ENCODE results near the gene NGEF. TPM values are rescaled to one million over a fixed set of nuclear protein-coding genes. Genes with fewer than 3 reads are reported as not detected.

NGEF gene
- total and polyA plus RNA-seq, 10 of the 15 experiments (the other 5 are each of a cell fraction or from before 2014, with no cell fraction given), result 0.12 TPM; not detected in 9

GRCh38 chr2:232860593-232861241 is 152.3 kb downstream of the NGEF start:
- no peak for ATAC-seq
- Histone ChIP-seq H3K9me3 (replicated peaks; ENCODE audit: control insufficient read depth, insufficient read depth, low read length) (no peaks in the 10 kb centered on the region), H3K79me2 (ENCODE audit: control insufficient read depth, insufficient read depth, low read length) (no peaks in the 10 kb centered on the region), H3K4me3 (no peak overlapping the region), H2AFZ (ENCODE audit: control insufficient read depth, low read depth, low read length) (no peak overlapping the region), H3K9ac (ENCODE audit: control insufficient read depth, insufficient read depth, low read length) (no peak overlapping the region), H3K4me1 (ENCODE audit: control insufficient read depth, insufficient read depth, low read length) (no peaks in the 10 kb centered on the region), H3K27ac (ENCODE audit: control insufficient read depth, insufficient read depth) (no peak overlapping the region), H3K36me3 (ENCODE audit: control insufficient read depth in 2 of 2, insufficient read depth in 2 of 2, low read length in 1 of 2) (peaks cover 6 to 17% of the 10 kb centered on the region in 2 experiments; a peak in 3 of 4 replicates), H3K27me3 (replicated peaks in 1 of 2; ENCODE audit: control insufficient read depth in 2 of 2, insufficient read depth in 2 of 2, low read length in 1 of 2) (no peaks in the 10 kb centered on the region), H4K20me1 (ENCODE audit: control insufficient read depth, insufficient read depth) (no peaks in the 10 kb centered on the region), H3K4me2 (ENCODE audit: control insufficient read depth, insufficient read depth) (no peak overlapping the region)
- 97% methylated on average over 9 of the region's 9 CpGs for WGBS (ENCODE audit: insufficient coverage, insufficient replicate concordance, low lambda C conversion rate, missing lambda C conversion rate)
- ChIA-PET RAD21 (ENCODE audit: unreplicated experiment) (no interaction called here), POLR2A (no interaction called here), SMC1A (ENCODE audit: uncharacterized antibody, unreplicated experiment) (interaction anchor here (0.7 to 2.0 kb wide), 3 partner anchors 27 to 193 kb away, joined by 3 to 4 read pairs (median 4); no protein-coding TSS in a partner anchor), CTCF (interaction anchor here (0.6 to 2.9 kb wide), 4 partner anchors 146 to 391 kb away, joined by 3 to 7 read pairs (median 4); partner anchors contain the start of gene ATG16L1)
- in situ Hi-C loops (cut with MboI) (no loop called here), intact Hi-C loops (cut with micrococcal nuclease; ENCODE audit: unreplicated experiment) (no loop called here)
- FAIRE-seq, result no peak
- no TSS peak for BruUV-seq (replicated peaks)
- no peak for DNase-seq (ENCODE audit: low read depth, low spot score)
- TF ChIP-seq HDAC2 (IDR thresholded peaks at IDR 0.05) (no peak), REST (IDR thresholded peaks at IDR 0.05; ENCODE audit: low read depth, low read length) (no peak), MEF2A (IDR thresholded peaks at IDR 0.05; ENCODE audit: insufficient read depth, low read depth, low read length) (no peak), RB1 (IDR thresholded peaks at IDR 0.05; ENCODE audit: borderline replicate concordance) (no peak), STAT1 (conservative IDR thresholded peaks at IDR 0.05) (no peak), IRF3 (IDR thresholded peaks at IDR 0.05) (no peak), PML (IDR thresholded peaks at IDR 0.05; ENCODE audit: low read length) (no peak), JUND (IDR thresholded peaks at IDR 0.05; ENCODE audit: low read depth, low read length) (no peak), HCFC1 (IDR thresholded peaks at IDR 0.05; ENCODE audit: low read length) (no peak), SREBF2 (IDR thresholded peaks at IDR 0.05; ENCODE audit: low read length) (no peak), NFYA (IDR thresholded peaks at IDR 0.05; ENCODE audit: borderline replicate concordance, low read depth, low read length) (no peak), NFYB (IDR thresholded peaks at IDR 0.05; ENCODE audit: insufficient read depth, low read depth, low read length) (no peak), CHD1 (IDR thresholded peaks at IDR 0.05; ENCODE audit: low read depth, low read length) (no peak), SUPT20H (IDR thresholded peaks at IDR 0.05; ENCODE audit: borderline replicate concordance, control insufficient read depth, low read depth, low read length) (no peak), SMARCA5 (IDR thresholded peaks at IDR 0.05) (no peak), RELB (IDR thresholded peaks at IDR 0.05; ENCODE audit: low read depth) (no peak), NR2F1 (conservative IDR thresholded peaks at IDR 0.05) (no peak)
